Right lobe of liver (tissue), 4 donors: ENCODE measurements around the gene LRBA.

Experiments used
- POLR2A ChIP-seq: fragments of 450-650 bp; IDR thresholded peaks from one replicate; pipeline ENCODE4 v1.6.1; 2017; ENCODE audit warnings: antibody characterized with exemption, mild to moderate bottlenecking
- TF ChIP-seq, protein P1 (sequence below), 4 donors: fragments of 200-600 bp in 3 of 4; fragments of 450-650 bp in 1 of 4; IDR thresholded peaks; one replicate each; pipeline versions ENCODE4 v1.5.1 to v1.8.0; 2016 to 2022; ENCODE audit warnings: antibody characterized with exemption in 4 of 4, mild to moderate bottlenecking in 2 of 4
- donor health status: DM: no; HTN: no; CAD: no.
- donor health status: DM: no; HTN: no; CAD: no.
- donor health status: DM: no; HTN: yes; CAD: no.

DNA sequence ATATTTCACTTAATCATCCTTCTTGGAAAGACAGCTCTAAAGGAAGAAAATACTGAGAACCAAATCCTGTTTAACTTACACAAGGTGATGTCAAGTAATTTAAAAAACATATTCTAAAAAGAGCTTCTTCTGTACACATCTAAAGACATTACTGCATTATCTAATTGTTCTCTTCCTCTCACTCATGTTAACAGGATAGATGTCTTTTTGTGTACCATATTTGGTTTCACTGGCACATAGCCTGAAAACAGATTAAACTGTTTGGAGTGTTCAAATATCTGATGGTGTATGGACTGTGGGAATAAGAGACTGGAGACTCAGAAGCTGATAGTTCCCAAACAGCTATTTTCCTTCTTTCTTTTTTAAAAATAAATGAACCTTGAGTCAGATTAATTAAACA, 646.4 kb downstream of the LRBA start:
- TF ChIP-seq, protein P1, sequence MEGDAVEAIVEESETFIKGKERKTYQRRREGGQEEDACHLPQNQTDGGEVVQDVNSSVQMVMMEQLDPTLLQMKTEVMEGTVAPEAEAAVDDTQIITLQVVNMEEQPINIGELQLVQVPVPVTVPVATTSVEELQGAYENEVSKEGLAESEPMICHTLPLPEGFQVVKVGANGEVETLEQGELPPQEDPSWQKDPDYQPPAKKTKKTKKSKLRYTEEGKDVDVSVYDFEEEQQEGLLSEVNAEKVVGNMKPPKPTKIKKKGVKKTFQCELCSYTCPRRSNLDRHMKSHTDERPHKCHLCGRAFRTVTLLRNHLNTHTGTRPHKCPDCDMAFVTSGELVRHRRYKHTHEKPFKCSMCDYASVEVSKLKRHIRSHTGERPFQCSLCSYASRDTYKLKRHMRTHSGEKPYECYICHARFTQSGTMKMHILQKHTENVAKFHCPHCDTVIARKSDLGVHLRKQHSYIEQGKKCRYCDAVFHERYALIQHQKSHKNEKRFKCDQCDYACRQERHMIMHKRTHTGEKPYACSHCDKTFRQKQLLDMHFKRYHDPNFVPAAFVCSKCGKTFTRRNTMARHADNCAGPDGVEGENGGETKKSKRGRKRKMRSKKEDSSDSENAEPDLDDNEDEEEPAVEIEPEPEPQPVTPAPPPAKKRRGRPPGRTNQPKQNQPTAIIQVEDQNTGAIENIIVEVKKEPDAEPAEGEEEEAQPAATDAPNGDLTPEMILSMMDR (IDR thresholded peaks at IDR 0.05): no peak
- TF ChIP-seq POLR2A: no peak
